ENCODE results near the gene MSH3. TPM values are rescaled to one million over a fixed set of nuclear protein-coding genes. Genes with fewer than 3 reads are reported as not detected.

Gene MSH3
- total RNA-seq, 1 experiment from 2014 or later, result 21.9 TPM

- Mint-ChIP-seq H3K9me3 (ENCODE audit: unreplicated experiment) (peaks cover 15% of the 10 kb centered on the region), H3K36me3 (ENCODE audit: insufficient read depth, unreplicated experiment) (peaks cover 37% of the 10 kb centered on the region), H3K4me1 (ENCODE audit: insufficient read depth, unreplicated experiment) (no peaks in the 10 kb centered on the region), H3K27me3 (ENCODE audit: insufficient read depth, unreplicated experiment) (no peaks in the 10 kb centered on the region), H3K27ac (ENCODE audit: low read depth, unreplicated experiment) (no peak overlapping the region), H3K4me3 (ENCODE audit: unreplicated experiment) (no peak overlapping the region)
- no TSS peak for BruUV-seq (replicated peaks)
- intact Hi-C loops (cut with micrococcal nuclease), result no loop called here
- no peak for TF ChIP-seq CTCF (IDR thresholded peaks at IDR 0.05; ENCODE audit: unreplicated experiment)
- DNase-seq (ENCODE audit: unreplicated experiment), result no peak
- ChIA-PET POLR2A (no interaction called here), CTCF (interaction anchor here (0.9 to 1.0 kb wide), 2 partner anchors 23 to 386 kb away, joined by 3 read pairs; no protein-coding TSS in a partner anchor)
Observed at GRCh38 chr5:80722916-80723315, 68.5 kb downstream of the MSH3 start.

- TF ChIP-seq CTCF (IDR thresholded peaks at IDR 0.05; ENCODE audit: unreplicated experiment), result no peak
- H3K27me3 Mint-ChIP-seq (ENCODE audit: insufficient read depth, unreplicated experiment), result no peaks in the 10 kb centered on the region
- H3K9me3 Mint-ChIP-seq (ENCODE audit: unreplicated experiment), result peaks cover 3% of the 10 kb centered on the region
- no peak overlapping the region for H3K4me3 Mint-ChIP-seq (ENCODE audit: unreplicated experiment)
- POLR2A ChIA-PET, result interaction anchor here (0.6 kb wide), 1 partner anchor 14 kb away, joined by 5 read pairs; no protein-coding TSS in a partner anchor
- no peak for DNase-seq (ENCODE audit: unreplicated experiment)
- peaks cover 44% of the 10 kb centered on the region for H3K36me3 Mint-ChIP-seq (ENCODE audit: insufficient read depth, unreplicated experiment)
- H3K4me1 Mint-ChIP-seq (ENCODE audit: insufficient read depth, unreplicated experiment), result no peaks in the 10 kb centered on the region
- CTCF ChIA-PET, result interaction anchor here (0.7 kb wide), 1 partner anchor 325 kb away, joined by 3 read pairs; no protein-coding TSS in a partner anchor
- BruUV-seq (replicated peaks), result no TSS peak
- H3K27ac Mint-ChIP-seq (ENCODE audit: low read depth, unreplicated experiment), result no peak overlapping the region
- intact Hi-C loops (cut with micrococcal nuclease), result no loop called here
Observed at GRCh38 chr5:80725446-80725845, 71.0 kb downstream of the MSH3 start.

- H3K36me3 Mint-ChIP-seq (ENCODE audit: insufficient read depth, unreplicated experiment), result peaks cover 6% of the 10 kb centered on the region
- POLR2A ChIA-PET, result interaction anchor here (0.8 to 1.3 kb wide), 2 partner anchors 27 to 32 kb away, joined by 3 read pairs; no protein-coding TSS in a partner anchor
- no peaks in the 10 kb centered on the region for H3K4me1 Mint-ChIP-seq (ENCODE audit: insufficient read depth, unreplicated experiment)
- H3K27ac Mint-ChIP-seq (ENCODE audit: low read depth, unreplicated experiment), result no peak overlapping the region
- H3K9me3 Mint-ChIP-seq (ENCODE audit: unreplicated experiment), result no peaks in the 10 kb centered on the region
- CTCF ChIA-PET, result interaction anchor here (0.8 kb wide), 1 partner anchor 8 kb away, joined by 3 read pairs; no protein-coding TSS in a partner anchor
- H3K27me3 Mint-ChIP-seq (ENCODE audit: insufficient read depth, unreplicated experiment), result no peaks in the 10 kb centered on the region
- peak; percentile 69 for DNase-seq (ENCODE audit: unreplicated experiment)
- intact Hi-C loops (cut with micrococcal nuclease), result no loop called here
- TF ChIP-seq CTCF (IDR thresholded peaks at IDR 0.05; ENCODE audit: unreplicated experiment), result no peak
- no TSS peak for BruUV-seq (replicated peaks)
- H3K4me3 Mint-ChIP-seq (ENCODE audit: unreplicated experiment), result no peak overlapping the region
Observed at GRCh38 chr5:80736730-80737129, 82.3 kb downstream of the MSH3 start.

GRCh38 chr5:80738466-80738865 lies 84.0 kb downstream of the MSH3 start:
- no TSS peak for BruUV-seq (replicated peaks)
- CTCF ChIA-PET, result interaction anchor here (0.6 kb wide), 1 partner anchor 98 kb away, joined by 4 read pairs; no protein-coding TSS in a partner anchor
- POLR2A ChIA-PET, result interaction anchor here (0.6 kb wide), 1 partner anchor 1383 kb away, joined by 3 read pairs; no protein-coding TSS in a partner anchor
- Mint-ChIP-seq H3K4me1 (ENCODE audit: insufficient read depth, unreplicated experiment) (no peaks in the 10 kb centered on the region), H3K9me3 (ENCODE audit: unreplicated experiment) (no peaks in the 10 kb centered on the region), H3K27ac (ENCODE audit: low read depth, unreplicated experiment) (no peak overlapping the region), H3K36me3 (ENCODE audit: insufficient read depth, unreplicated experiment) (peaks cover 16% of the 10 kb centered on the region), H3K4me3 (ENCODE audit: unreplicated experiment) (no peak overlapping the region), H3K27me3 (ENCODE audit: insufficient read depth, unreplicated experiment) (no peaks in the 10 kb centered on the region)
- DNase-seq (ENCODE audit: unreplicated experiment), result no peak
- TF ChIP-seq CTCF (IDR thresholded peaks at IDR 0.05; ENCODE audit: unreplicated experiment), result no peak
- intact Hi-C loops (cut with micrococcal nuclease), result no loop called here

Measured in MCF 10A (cell line).